Measurements from ENCODE around the gene SPEF1. TPM values are rescaled to one million over a fixed set of nuclear protein-coding genes. Genes with fewer than 3 reads are reported as not detected.

SPEF1 gene
- total and polyA plus RNA-seq, 2 of the 13 experiments (the other 11 are each of a cell fraction or from before 2014, with no cell fraction given), result 0.11 to 0.27 TPM

GRCh38 chr20:3739054-3739925 is 42.0 kb downstream of the SPEF1 start (continued):
- no peak for TF ChIP-seq TIGD3 (CRISPR knock-in tag; IDR thresholded peaks at IDR 0.05; ENCODE audit: borderline replicate concordance)
- TF ChIP-seq CHD2 (IDR thresholded peaks at IDR 0.05; ENCODE audit: low read depth, low read length), result 0 out of 2 replicates have a peak, but pooled peaks have one; percentile 18
- TF ChIP-seq SALL1 (CRISPR knock-in tag; IDR thresholded peaks at IDR 0.05), result peak; percentile 69
- TF ChIP-seq SATB2 (CRISPR knock-in tag; IDR thresholded peaks at IDR 0.05), result 0 out of 2 replicates have a peak, but pooled peaks have one; percentile 54
- TF ChIP-seq, protein P1, sequence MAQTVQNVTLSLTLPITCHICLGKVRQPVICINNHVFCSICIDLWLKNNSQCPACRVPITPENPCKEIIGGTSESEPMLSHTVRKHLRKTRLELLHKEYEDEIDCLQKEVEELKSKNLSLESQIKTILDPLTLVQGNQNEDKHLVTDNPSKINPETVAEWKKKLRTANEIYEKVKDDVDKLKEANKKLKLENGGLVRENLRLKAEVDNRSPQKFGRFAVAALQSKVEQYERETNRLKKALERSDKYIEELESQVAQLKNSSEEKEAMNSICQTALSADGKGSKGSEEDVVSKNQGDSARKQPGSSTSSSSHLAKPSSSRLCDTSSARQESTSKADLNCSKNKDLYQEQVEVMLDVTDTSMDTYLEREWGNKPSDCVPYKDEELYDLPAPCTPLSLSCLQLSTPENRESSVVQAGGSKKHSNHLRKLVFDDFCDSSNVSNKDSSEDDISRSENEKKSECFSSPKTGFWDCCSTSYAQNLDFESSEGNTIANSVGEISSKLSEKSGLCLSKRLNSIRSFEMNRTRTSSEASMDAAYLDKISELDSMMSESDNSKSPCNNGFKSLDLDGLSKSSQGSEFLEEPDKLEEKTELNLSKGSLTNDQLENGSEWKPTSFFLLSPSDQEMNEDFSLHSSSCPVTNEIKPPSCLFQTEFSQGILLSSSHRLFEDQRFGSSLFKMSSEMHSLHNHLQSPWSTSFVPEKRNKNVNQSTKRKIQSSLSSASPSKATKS (CRISPR knock-in tag; IDR thresholded peaks at IDR 0.05), result no peak
- 0 out of 2 replicates have a peak, but pooled peaks have one; percentile 47 for TF ChIP-seq HOXA3 (CRISPR knock-in tag; IDR thresholded peaks at IDR 0.05)
- 0 out of 2 replicates have a peak, but pooled peaks have one; percentile 72 for TF ChIP-seq ZNF800 (CRISPR knock-in tag; IDR thresholded peaks at IDR 0.05)
- no peak for TF ChIP-seq TEAD3 (CRISPR knock-in tag; optimal IDR thresholded peaks at IDR 0.05; ENCODE audit: borderline replicate concordance)
- TF ChIP-seq SP1 (IDR thresholded peaks at IDR 0.05), result no peak
- TF ChIP-seq SP1 (CRISPR knock-in tag; IDR thresholded peaks at IDR 0.05), result no peak
- TF ChIP-seq, protein P2, sequence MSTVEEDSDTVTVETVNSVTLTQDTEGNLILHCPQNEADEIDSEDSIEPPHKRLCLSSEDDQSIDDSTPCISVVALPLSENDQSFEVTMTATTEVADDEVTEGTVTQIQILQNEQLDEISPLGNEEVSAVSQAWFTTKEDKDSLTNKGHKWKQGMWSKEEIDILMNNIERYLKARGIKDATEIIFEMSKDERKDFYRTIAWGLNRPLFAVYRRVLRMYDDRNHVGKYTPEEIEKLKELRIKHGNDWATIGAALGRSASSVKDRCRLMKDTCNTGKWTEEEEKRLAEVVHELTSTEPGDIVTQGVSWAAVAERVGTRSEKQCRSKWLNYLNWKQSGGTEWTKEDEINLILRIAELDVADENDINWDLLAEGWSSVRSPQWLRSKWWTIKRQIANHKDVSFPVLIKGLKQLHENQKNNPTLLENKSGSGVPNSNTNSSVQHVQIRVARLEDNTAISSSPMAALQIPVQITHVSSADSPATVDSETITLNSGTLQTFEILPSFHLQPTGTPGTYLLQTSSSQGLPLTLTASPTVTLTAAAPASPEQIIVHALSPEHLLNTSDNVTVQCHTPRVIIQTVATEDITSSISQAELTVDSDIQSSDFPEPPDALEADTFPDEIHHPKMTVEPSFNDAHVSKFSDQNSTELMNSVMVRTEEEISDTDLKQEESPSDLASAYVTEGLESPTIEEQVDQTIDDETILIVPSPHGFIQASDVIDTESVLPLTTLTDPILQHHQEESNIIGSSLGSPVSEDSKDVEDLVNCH (CRISPR knock-in tag; IDR thresholded peaks at IDR 0.05), result no peak
- TF ChIP-seq ZC3H4 (CRISPR knock-in tag; IDR thresholded peaks at IDR 0.05; ENCODE audit: borderline replicate concordance), result no peak
- TF ChIP-seq ETV5 (CRISPR knock-in tag; IDR thresholded peaks at IDR 0.05; ENCODE audit: borderline replicate concordance), result 0 out of 2 replicates have a peak, but pooled peaks have one; percentile 24
- no peak for TF ChIP-seq KDM5A (IDR thresholded peaks at IDR 0.05; ENCODE audit: borderline replicate concordance, low read length)
- TF ChIP-seq ZNF441 (CRISPR knock-in tag; IDR thresholded peaks at IDR 0.05; ENCODE audit: borderline replicate concordance), result no peak
- TF ChIP-seq, protein P3, sequence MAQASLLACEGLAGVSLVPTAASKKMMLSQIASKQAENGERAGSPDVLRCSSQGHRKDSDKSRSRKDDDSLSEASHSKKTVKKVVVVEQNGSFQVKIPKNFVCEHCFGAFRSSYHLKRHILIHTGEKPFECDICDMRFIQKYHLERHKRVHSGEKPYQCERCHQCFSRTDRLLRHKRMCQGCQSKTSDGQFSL (CRISPR knock-in tag; IDR thresholded peaks at IDR 0.05), result peak; percentile 85
- no peak for TF ChIP-seq HDAC6 (IDR thresholded peaks at IDR 0.05; ENCODE audit: low read depth, low read length)
- 0 out of 2 replicates have a peak, but pooled peaks have one; percentile 19 for TF ChIP-seq DPF2 (CRISPR knock-in tag; IDR thresholded peaks at IDR 0.05; ENCODE audit: borderline replicate concordance, low read depth)
- TF ChIP-seq ZNF572 (CRISPR knock-in tag; IDR thresholded peaks at IDR 0.05), result no peak
